CD4-positive, alpha-beta memory T cell (primary cell): Measurements from ENCODE around the gene TMEM191C. TPM values are rescaled to one million over a fixed set of nuclear protein-coding genes. Genes with fewer than 3 reads are reported as not detected.
A peak's percentile ranks its signal among the peaks of the same experiment; 100 is the strongest.

ENCODE experiments used
- CTCF ChIA-PET: fragments of 350-600 bp; sonication (Branson Sonifier 250); formaldehyde crosslinking; loops from one replicate; lab custom pipeline; 2021; ENCODE audit warnings: inconsistent platforms; ENCODE audit not compliant: partially characterized antibody; lab: Charles Lee
- POLR2A ChIA-PET: fragments of 350-600 bp; sonication (Branson Sonifier 250); formaldehyde crosslinking; loops from one replicate; lab custom pipeline; 2021; ENCODE audit not compliant: partially characterized antibody; lab: Charles Lee
- DNase-seq, 5 donors: peaks; one replicate each; pipeline versions ENCODE4 v3.0.0 to v3.0.0-alpha.2; 2020 to 2022; ENCODE audit warnings: mixed read lengths in 1 of 5
- H3K27ac ChIP-seq: one replicate; pipeline ENCODE4 v1.7.0; 2013; ENCODE audit warnings: low read depth, low read length
- H3K27me3 ChIP-seq: 2 replicates; pipeline ENCODE4 v1.7.0; 2013; ENCODE audit warnings: mild to moderate bottlenecking, low read length, moderate library complexity; ENCODE audit not compliant: insufficient read depth
- H3K36me3 ChIP-seq: 2 replicates; pipeline ENCODE4 v1.7.0; 2013; ENCODE audit warnings: mild to moderate bottlenecking, low read length, moderate library complexity; ENCODE audit not compliant: insufficient read depth
- H3K4me1 ChIP-seq: 2 replicates; pipeline ENCODE4 v1.7.0; 2013; ENCODE audit warnings: mild to moderate bottlenecking, low read length, moderate library complexity; ENCODE audit not compliant: insufficient read depth
- H3K4me3 ChIP-seq, 2 donors: one replicate each; pipeline ENCODE4 v1.7.0; 2013; ENCODE audit warnings: low read length in 2 of 2, mild to moderate bottlenecking in 1 of 2
- H3K9me3 ChIP-seq, 2 donors: one replicate each; pipeline ENCODE4 v1.7.0; 2013; ENCODE audit warnings: low read length in 2 of 2, control low read depth in 1 of 2; ENCODE audit not compliant: control insufficient read depth in 1 of 2
- H3K27ac Mint-ChIP-seq, 7 donors: one replicate each; pipeline ENCODE4 v1.8.0; 2020 to 2021; ENCODE audit warnings: mixed read lengths in 7 of 7, mild to moderate bottlenecking in 6 of 7, inconsistent platforms in 3 of 7, moderate library complexity in 3 of 7
- H3K27me3 Mint-ChIP-seq, 2 donors: one replicate each; pipeline ENCODE4 v1.8.0; 2020 to 2021; ENCODE audit warnings: mixed read lengths in 2 of 2
- H3K36me3 Mint-ChIP-seq, 2 donors: one replicate each; pipeline ENCODE4 v1.8.0; 2020 to 2021; ENCODE audit warnings: mixed read lengths in 2 of 2, inconsistent platforms in 1 of 2, mild to moderate bottlenecking in 1 of 2
- H3K4me1 Mint-ChIP-seq, 4 donors: one replicate each; pipeline ENCODE4 v1.8.0; 2020 to 2021; ENCODE audit warnings: mixed read lengths in 4 of 4, mild to moderate bottlenecking in 1 of 4
- H3K4me3 Mint-ChIP-seq, 8 donors: one replicate each; pipeline ENCODE4 v1.8.0; 2020 to 2021; ENCODE audit warnings: mixed read lengths in 8 of 8, mild to moderate bottlenecking in 7 of 8, moderate library complexity in 6 of 8, inconsistent platforms in 3 of 8
- H3K9me3 Mint-ChIP-seq, 8 donors: one replicate each; pipeline ENCODE4 v1.8.0; 2020 to 2021; ENCODE audit warnings: mixed read lengths in 8 of 8, mild to moderate bottlenecking in 5 of 8, inconsistent platforms in 3 of 8, moderate library complexity in 1 of 8
- intact Hi-C: fragments of 100-400 bp; cut with micrococcal nuclease; formaldehyde crosslinking; loops from one replicate; pipeline ENCODE4 v1.15.1; 2023
- polyA plus RNA-seq, 2 donors: library from polyadenylated mRNA; unstranded; fragments of 300-500 nt; fragmentation: Illumina TruSeq; gene quantifications; one replicate each; pipeline ENCODE4 v1.2.3, GENCODE V29; 2021
- total RNA-seq, 2 experiments: library from RNA; stranded (reverse); gene quantifications; one replicate each; pipeline ENCODE4 v1.2.3, GENCODE V29; 2021

The TMEM191C gene
- total and polyA plus RNA-seq, 4 experiments from 2014 or later = 3.1 to 4.8 (median 3.6) TPM

DNA sequence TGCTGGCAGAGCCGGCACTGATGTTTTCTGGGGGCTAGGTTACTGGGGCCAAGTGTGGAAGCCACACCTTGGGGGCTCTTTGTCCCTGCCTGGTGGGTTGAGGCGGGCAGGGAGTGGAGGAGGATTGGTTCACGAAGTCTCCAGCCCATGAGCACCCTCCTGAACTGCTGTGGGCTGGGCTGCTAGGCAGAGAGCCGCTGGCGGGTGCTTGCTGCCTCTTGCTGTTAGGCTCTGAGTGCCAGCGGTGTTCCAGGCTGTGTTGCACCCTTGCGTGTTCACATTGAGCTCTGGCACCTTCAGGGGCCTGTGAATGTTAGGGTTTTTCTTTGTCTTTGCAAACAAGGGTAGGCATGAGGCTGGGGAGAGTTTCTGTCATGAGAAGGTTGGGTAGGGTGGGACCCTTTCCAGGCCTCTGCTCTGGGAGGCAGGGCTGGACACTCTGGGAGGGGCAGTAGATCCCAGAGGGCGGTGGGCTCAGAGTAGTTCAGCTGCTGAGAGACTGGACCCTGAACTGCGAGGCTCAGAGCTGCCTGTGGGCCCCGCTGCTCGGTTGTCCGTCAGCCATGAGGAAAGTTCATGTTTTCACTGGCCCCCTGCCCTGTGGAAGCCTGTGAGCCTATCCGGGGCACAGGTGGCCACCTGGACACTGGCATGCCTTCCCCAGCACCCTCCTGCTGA, 24.0 kb upstream of the TMEM191C start:
- Mint-ChIP-seq H3K27ac (no peak overlapping the region), H3K4me3 (no peak overlapping the region), H3K27me3 (no peaks in the 10 kb centered on the region), H3K36me3 (peaks cover 3 to 21% of the 10 kb centered on the region in 2 donors), H3K9me3 (peaks cover 0 to 2% (median 0%) of the 10 kb centered on the region in 8 donors), H3K4me1 (peaks cover 0 to 2% (median 0%) of the 10 kb centered on the region in 4 donors)
- ChIA-PET CTCF (no interaction called here), POLR2A (no interaction called here)
- no peak overlapping the region for H3K27ac ChIP-seq
- no peaks in the 10 kb centered on the region for H3K9me3 ChIP-seq
- intact Hi-C loops = no loop called here
- no peak overlapping the region for H3K4me3 ChIP-seq
- peaks cover 26% of the 10 kb centered on the region for H3K36me3 ChIP-seq
- DNase-seq = no peak
- H3K4me1 ChIP-seq = no peaks in the 10 kb centered on the region
- H3K27me3 ChIP-seq = no peaks in the 10 kb centered on the region

DNA sequence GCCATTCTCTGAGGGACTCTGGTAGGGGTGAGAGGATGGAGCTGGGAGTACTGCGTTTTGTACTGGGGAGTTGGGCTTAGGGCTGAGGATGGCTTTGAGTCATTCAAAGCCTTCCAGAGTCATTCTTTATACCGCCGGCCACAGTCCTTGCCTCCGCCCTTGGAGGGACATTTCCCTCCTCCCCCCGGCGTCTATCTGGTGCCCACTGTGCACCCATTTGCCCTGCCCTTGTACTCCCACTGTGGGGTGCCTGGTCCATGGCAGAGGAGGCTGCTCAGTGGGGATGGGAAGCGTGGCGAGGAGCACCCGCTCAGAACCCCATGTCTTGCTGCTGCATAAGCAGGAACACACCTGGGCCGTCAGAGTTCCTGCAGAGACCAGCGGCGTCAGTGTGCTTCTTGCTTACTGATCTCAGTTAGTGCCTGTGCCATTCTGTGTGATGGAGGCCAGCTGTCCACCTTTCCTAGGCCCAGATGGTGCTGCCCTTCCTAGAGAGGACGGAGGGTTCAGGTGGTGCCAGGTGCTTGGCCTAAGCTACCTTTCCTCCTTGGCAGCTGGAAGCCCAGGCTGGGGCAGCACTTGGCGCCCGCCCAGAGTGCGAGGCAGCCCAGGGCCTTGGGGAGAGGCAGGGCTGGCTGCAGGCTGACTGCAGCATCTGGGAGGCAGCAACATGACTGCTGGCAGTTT, 23.3 kb upstream of the TMEM191C start:
- Mint-ChIP-seq H3K27ac (no peak overlapping the region), H3K36me3 (peaks cover 3 to 21% of the 10 kb centered on the region in 2 donors), H3K4me3 (no peak overlapping the region), H3K4me1 (peaks cover 0 to 2% (median 0%) of the 10 kb centered on the region in 4 donors), H3K9me3 (peaks cover 0 to 2% (median 0%) of the 10 kb centered on the region in 8 donors), H3K27me3 (no peaks in the 10 kb centered on the region)
- intact Hi-C loops = no loop called here
- Histone ChIP-seq H3K27me3 (no peaks in the 10 kb centered on the region), H3K27ac (no peak overlapping the region), H3K9me3 (no peaks in the 10 kb centered on the region), H3K4me1 (no peaks in the 10 kb centered on the region), H3K36me3 (peaks cover 26% of the 10 kb centered on the region), H3K4me3 (no peak overlapping the region)
- CTCF ChIA-PET = no interaction called here
- POLR2A ChIA-PET = no interaction called here
- DNase-seq = no peak

DNA sequence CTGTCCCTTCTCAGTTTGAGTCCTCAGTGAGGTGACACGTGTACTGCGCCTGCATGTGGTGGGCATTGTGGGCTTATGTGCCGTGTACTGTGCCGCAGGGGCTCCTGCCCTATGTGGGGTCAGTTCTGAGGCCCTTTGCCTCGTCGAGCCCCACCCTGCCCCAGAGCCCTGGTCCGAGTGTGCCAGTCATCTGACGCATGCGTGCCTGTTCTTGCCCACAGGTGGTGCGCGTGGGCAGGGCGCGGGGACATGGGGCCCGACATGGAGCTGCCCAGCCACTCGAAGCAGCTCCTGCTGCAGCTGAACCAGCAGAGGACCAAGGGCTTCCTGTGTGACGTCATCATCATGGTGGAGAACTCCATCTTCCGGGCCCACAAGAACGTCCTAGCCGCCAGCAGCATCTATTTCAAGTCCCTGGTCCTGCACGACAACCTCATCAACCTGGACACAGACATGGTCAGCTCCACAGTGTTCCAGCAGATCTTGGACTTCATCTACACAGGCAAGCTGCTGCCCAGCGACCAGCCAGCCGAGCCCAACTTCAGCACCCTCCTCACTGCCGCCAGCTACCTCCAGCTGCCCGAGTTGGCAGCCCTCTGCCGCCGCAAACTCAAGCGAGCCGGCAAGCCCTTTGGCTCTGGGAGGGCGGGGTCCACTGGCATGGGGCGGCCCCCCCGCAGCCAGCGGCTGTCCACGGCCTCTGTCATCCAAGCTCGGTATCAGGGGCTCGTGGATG, 22.3 kb upstream of the TMEM191C start:
- no peak overlapping the region for H3K4me3 ChIP-seq
- DNase-seq = no peak
- H3K9me3 ChIP-seq = no peaks in the 10 kb centered on the region
- peaks cover 3 to 21% of the 10 kb centered on the region in 2 donors for H3K36me3 Mint-ChIP-seq
- no peaks in the 10 kb centered on the region for H3K27me3 ChIP-seq
- H3K4me1 ChIP-seq = no peaks in the 10 kb centered on the region
- H3K36me3 ChIP-seq = peaks cover 26% of the 10 kb centered on the region
- peaks cover 0 to 2% (median 0%) of the 10 kb centered on the region in 8 donors for H3K9me3 Mint-ChIP-seq
- intact Hi-C loops = no loop called here
- no peak overlapping the region for H3K4me3 Mint-ChIP-seq
- CTCF ChIA-PET = no interaction called here
- H3K27me3 Mint-ChIP-seq = no peaks in the 10 kb centered on the region
- peak overlapping the region in 1 of 7 donors; percentile 15 for H3K27ac Mint-ChIP-seq
- POLR2A ChIA-PET = no interaction called here
- peaks cover 0 to 2% (median 0%) of the 10 kb centered on the region in 4 donors for H3K4me1 Mint-ChIP-seq
- H3K27ac ChIP-seq = no peak overlapping the region

DNA sequence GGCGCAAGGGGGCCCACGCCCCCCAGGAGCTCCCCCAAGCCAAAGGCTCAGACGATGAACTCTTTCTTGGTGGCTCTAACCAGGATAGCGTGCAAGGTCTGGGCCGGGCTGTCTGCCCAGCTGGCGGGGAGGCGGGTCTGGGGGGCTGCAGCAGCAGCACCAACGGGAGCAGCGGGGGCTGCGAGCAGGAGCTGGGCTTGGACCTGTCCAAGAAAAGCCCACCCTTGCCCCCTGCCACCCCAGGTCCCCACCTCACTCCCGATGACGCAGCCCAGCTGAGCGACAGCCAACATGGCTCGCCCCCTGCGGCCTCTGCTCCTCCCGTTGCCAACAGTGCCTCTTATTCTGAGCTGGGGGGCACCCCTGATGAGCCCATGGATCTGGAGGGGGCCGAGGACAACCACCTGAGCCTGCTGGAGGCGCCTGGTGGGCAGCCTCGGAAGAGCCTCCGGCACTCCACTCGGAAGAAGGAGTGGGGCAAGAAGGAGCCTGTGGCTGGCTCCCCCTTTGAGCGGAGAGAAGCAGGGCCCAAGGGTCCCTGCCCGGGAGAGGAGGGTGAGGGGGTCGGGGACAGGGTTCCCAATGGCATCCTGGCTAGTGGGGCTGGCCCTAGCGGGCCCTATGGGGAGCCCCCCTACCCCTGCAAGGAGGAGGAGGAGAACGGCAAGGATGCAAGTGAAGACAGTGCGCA, 21.6 kb upstream of the TMEM191C start:
- peaks cover 0 to 2% (median 0%) of the 10 kb centered on the region in 4 donors for H3K4me1 Mint-ChIP-seq
- H3K36me3 Mint-ChIP-seq = peaks cover 3 to 21% of the 10 kb centered on the region in 2 donors
- H3K27ac Mint-ChIP-seq = no peak overlapping the region
- ChIA-PET CTCF (no interaction called here), POLR2A (no interaction called here)
- H3K4me3 Mint-ChIP-seq = no peak overlapping the region
- Histone ChIP-seq H3K27ac (no peak overlapping the region), H3K9me3 (no peaks in the 10 kb centered on the region), H3K27me3 (no peaks in the 10 kb centered on the region), H3K4me1 (no peaks in the 10 kb centered on the region), H3K36me3 (peaks cover 26% of the 10 kb centered on the region), H3K4me3 (no peak overlapping the region)
- no peak for DNase-seq
- H3K9me3 Mint-ChIP-seq = peaks cover 0 to 2% (median 0%) of the 10 kb centered on the region in 8 donors
- H3K27me3 Mint-ChIP-seq = no peaks in the 10 kb centered on the region
- intact Hi-C loops = no loop called here

DNA sequence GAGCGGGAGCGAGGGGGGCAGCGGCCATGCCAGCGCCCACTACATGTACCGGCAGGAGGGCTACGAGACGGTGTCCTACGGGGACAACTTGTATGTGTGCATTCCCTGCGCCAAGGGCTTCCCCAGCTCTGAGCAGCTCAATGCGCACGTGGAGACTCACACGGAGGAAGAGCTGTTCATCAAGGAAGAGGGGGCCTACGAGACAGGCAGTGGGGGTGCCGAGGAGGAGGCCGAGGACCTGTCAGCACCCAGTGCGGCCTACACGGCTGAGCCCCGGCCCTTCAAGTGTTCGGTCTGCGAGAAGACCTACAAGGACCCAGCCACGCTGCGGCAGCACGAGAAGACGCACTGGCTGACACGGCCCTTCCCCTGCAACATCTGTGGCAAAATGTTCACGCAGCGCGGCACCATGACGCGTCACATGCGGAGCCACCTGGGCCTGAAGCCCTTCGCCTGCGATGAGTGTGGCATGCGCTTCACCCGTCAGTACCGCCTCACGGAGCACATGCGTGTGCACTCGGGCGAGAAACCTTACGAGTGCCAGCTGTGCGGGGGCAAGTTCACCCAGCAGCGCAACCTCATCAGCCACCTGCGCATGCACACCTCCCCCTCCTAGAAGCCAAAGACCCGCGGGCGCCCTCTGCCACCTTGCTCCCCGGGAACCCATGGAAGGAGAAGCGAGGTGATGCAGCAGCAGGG, 20.9 kb upstream of the TMEM191C start:
- Mint-ChIP-seq H3K27ac (no peak overlapping the region), H3K36me3 (peaks cover 3 to 21% of the 10 kb centered on the region in 2 donors), H3K4me1 (peaks cover 0 to 2% (median 0%) of the 10 kb centered on the region in 4 donors), H3K27me3 (no peaks in the 10 kb centered on the region), H3K9me3 (peaks cover 0 to 2% (median 0%) of the 10 kb centered on the region in 8 donors), H3K4me3 (no peak overlapping the region)
- Histone ChIP-seq H3K4me3 (no peak overlapping the region), H3K27ac (no peak overlapping the region), H3K4me1 (no peaks in the 10 kb centered on the region), H3K27me3 (no peaks in the 10 kb centered on the region), H3K9me3 (no peaks in the 10 kb centered on the region), H3K36me3 (peaks cover 26% of the 10 kb centered on the region)
- no peak for DNase-seq
- POLR2A ChIA-PET = no interaction called here
- CTCF ChIA-PET = no interaction called here
- intact Hi-C loops = no loop called here

DNA sequence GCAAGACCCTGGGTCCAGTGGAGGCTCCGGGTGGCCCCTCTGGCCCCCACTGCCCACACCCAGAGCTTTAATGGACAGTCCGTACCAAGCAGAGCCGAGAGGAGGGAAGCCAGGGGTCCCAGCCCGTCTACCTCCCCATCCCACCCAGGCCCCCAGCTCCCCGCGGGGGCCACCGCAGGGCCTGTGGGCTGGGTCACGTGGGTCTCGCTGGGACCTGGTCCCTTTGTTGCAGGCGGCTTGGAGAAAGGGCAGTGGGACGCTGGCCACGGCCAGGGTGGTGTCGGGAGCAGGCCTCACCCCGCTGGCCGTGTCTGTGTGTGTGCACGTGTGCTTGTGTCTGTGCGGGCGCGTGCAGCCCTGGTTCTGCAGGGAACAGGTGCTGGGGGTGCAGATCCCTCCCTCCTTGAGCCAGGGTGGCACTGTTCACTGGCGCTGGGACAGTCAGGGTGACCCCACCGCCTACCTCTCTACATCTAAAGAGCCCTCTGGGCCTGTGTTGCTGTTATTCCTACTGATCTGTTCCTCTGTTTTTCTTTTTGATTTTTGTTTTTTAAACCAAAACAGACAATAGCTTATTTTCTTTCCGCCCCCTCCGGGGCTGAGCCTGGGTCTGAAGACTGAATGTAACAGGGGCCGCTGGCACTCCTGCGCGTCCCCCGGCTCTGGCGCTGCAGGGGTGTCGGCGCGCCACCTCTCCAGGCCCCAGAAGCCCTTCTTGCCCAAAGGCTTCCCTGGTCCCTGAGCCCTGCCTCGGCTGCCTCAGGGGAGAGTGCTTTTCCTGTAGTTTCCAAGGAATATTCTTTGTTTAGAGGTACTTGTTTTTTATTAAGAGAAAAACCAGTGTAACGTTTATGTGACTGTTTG, 20.1 kb upstream of the TMEM191C start:
- Histone ChIP-seq H3K27me3 (no peaks in the 10 kb centered on the region), H3K4me1 (no peaks in the 10 kb centered on the region), H3K36me3 (peaks cover 26% of the 10 kb centered on the region), H3K4me3 (no peak overlapping the region), H3K9me3 (no peaks in the 10 kb centered on the region), H3K27ac (no peak overlapping the region)
- H3K36me3 Mint-ChIP-seq = peaks cover 3 to 21% of the 10 kb centered on the region in 2 donors
- H3K9me3 Mint-ChIP-seq = peaks cover 0 to 2% (median 0%) of the 10 kb centered on the region in 8 donors
- H3K27ac Mint-ChIP-seq = no peak overlapping the region
- intact Hi-C loops = no loop called here
- ChIA-PET POLR2A (no interaction called here), CTCF (no interaction called here)
- H3K27me3 Mint-ChIP-seq = no peaks in the 10 kb centered on the region
- H3K4me3 Mint-ChIP-seq = no peak overlapping the region
- peaks cover 0 to 2% (median 0%) of the 10 kb centered on the region in 4 donors for H3K4me1 Mint-ChIP-seq
- DNase-seq = no peak
